Left lung (tissue), 10 donors: ENCODE data around the gene NOVA1. TPM values are rescaled to one million over a fixed set of nuclear protein-coding genes. Genes with fewer than 3 reads are reported as not detected.

Source experiments
- ATAC-seq: fragments of 200-7000 bp; cut with Tn5 transposase; one replicate; pipeline ENCODE4 v1.9.1; 2020; ENCODE audit warnings: moderate library complexity
- DNase-seq, 4 donors: peaks; one replicate each; pipeline ENCODE4 v3.0.0-alpha.2; 2013 to 2020
- H3K27ac ChIP-seq, 2 donors: fragments of 200-600 bp; sonication (generic) in 1 of 2; one replicate each; pipeline versions ENCODE4 v1.5.0 to v1.8.0; 2020 to 2021
- H3K27me3 ChIP-seq, 2 donors: fragments of 200-600 bp; sonication (generic) in 1 of 2; one replicate each; pipeline versions ENCODE4 v1.5.0 to v1.8.0; 2020 to 2021
- H3K36me3 ChIP-seq, 2 donors: fragments of 200-600 bp; sonication (generic) in 1 of 2; one replicate each; pipeline versions ENCODE4 v1.5.0 to v1.8.0; 2020 to 2021
- H3K4me1 ChIP-seq, 2 donors: fragments of 200-600 bp; one replicate each; pipeline ENCODE4 v1.8.0; 2021
- H3K4me3 ChIP-seq, 2 donors: fragments of 200-600 bp; sonication (generic) in 1 of 2; one replicate each; pipeline versions ENCODE4 v1.5.0 to v1.8.0; 2020 to 2021; ENCODE audit warnings: mild to moderate bottlenecking in 1 of 2
- H3K9me3 ChIP-seq, 2 donors: fragments of 200-600 bp; sonication (generic) in 1 of 2; one replicate each; pipeline versions ENCODE4 v1.5.0 to v1.8.0; 2020 to 2021
- CTCF ChIP-seq, 2 donors: fragments of 200-600 bp; sonication (generic) in 1 of 2; IDR thresholded peaks; one replicate each; pipeline versions ENCODE4 v1.5.0 to v1.8.0; 2021; ENCODE audit warnings: antibody characterized with exemption in 2 of 2
- intact Hi-C, 2 donors: fragments of 100-400 bp; cut with DNase I; formaldehyde crosslinking; loops; one replicate each; pipeline versions ENCODE4 v1.11.2 to v1.14.2; 2022
- polyA plus RNA-seq, 6 donors: library from polyadenylated mRNA; unstranded; fragments of 120-200 nt; gene quantifications; one replicate each; pipeline ENCODE4 v1.2.1, GENCODE V29; 2013; ENCODE audit not compliant: insufficient read length in 6 of 6
- total RNA-seq, 2 donors: library from RNA; stranded (reverse); fragmentation: NEBNext Ultra II Directional; extraction: Animal tissue kit (Norgen Biotek cat#: 25700); gene quantifications; one replicate each; pipeline ENCODE4 v1.2.1, GENCODE V29; 2021
- donor health status: DM: no; HTN: yes; CAD: no.
- donor health status: DM: no; HTN: no; CAD: no.

Gene NOVA1
- total and polyA plus RNA-seq, 8 donors: 1.5 to 21.8 (median 16.0) TPM

DNA sequence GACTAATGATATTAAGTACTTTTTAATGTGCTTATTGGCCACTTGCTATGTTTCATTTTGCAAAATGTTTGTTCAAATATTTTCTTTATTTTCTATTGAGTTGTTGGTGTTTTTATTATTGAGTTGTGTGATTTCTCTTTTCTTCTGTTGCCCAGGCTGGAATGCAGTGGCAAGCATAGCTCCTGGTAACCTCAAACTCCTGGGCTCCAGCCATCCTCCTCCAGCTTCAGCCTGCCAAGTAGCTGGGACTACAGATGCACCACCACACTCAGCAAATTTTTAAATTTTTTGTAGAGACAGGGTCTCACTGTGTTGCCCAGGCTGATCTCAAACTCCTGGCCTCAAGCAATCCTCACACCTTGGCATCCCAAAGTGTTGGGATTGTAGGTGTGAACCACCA, 199.2 kb downstream of the NOVA1 start:
- no peaks in the 10 kb centered on the region for H3K36me3 ChIP-seq
- ATAC-seq (no peak), DNase-seq (no peak)
- no peaks in the 10 kb centered on the region for H3K27me3 ChIP-seq
- intact Hi-C loops: no loop called here
- H3K27ac ChIP-seq: no peak overlapping the region
- H3K9me3 ChIP-seq: no peaks in the 10 kb centered on the region
- TF ChIP-seq CTCF (IDR thresholded peaks at IDR 0.05): no peak
- H3K4me3 ChIP-seq: no peak overlapping the region
- no peaks in the 10 kb centered on the region for H3K4me1 ChIP-seq
